ENCODE measurements around the gene SUPT5H. TPM values are rescaled to one million over a fixed set of nuclear protein-coding genes. Genes with fewer than 3 reads are reported as not detected.
A peak's percentile ranks its signal among the peaks of the same experiment; 100 is the strongest.
"Not testable (repeated sequence)": the region's sequence is repeated elsewhere in the genome, so short reads cannot be mapped to it uniquely, and the experiment has no call there.

The SUPT5H gene
- total RNA-seq, 1 donor from 2014 or later, result 84.5 TPM

DNA sequence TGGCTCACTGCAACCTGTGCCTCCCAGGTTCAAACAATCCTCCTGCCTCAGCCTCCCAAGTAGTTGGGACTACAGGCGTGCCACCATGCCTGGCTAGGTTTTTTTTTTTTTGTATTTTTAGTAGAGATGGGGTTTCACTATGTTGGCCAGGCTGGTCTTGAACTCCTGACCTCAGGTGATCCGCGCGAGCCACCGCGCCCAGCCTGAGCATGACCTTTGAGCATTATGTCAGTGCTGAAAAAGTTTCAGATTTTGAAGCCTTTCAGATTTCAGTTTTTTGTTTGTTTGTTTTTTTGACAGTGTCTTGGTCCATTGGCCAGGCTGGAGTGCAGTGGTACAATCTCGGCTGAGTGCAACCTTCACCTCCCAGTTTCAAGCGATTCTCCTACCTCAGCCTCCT, 5.9 kb downstream of the SUPT5H start:
- DNase-seq (ENCODE audit: low spot score), result not testable (repeated sequence)

DNA sequence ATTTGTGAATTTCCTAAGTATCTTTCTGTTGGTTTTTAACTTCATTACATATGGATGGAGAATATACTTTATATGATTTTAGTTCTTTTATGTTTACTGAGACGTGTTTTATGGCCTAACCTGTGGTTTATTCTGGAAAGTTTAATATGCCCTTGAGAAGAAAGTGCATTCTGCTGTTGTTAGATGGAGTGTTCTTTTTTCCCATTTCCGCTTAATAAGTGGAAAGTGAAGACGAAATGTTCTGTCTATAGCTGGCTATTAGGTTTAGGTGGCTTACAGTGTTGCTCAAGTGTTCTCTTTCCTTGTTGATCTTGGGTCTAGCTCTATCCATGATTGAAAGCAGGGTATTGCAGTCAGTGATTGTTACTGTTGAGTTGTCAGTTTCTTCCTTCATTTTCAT, 18.0 kb downstream of the SUPT5H start:
- no peak for DNase-seq (ENCODE audit: low spot score)

DNA sequence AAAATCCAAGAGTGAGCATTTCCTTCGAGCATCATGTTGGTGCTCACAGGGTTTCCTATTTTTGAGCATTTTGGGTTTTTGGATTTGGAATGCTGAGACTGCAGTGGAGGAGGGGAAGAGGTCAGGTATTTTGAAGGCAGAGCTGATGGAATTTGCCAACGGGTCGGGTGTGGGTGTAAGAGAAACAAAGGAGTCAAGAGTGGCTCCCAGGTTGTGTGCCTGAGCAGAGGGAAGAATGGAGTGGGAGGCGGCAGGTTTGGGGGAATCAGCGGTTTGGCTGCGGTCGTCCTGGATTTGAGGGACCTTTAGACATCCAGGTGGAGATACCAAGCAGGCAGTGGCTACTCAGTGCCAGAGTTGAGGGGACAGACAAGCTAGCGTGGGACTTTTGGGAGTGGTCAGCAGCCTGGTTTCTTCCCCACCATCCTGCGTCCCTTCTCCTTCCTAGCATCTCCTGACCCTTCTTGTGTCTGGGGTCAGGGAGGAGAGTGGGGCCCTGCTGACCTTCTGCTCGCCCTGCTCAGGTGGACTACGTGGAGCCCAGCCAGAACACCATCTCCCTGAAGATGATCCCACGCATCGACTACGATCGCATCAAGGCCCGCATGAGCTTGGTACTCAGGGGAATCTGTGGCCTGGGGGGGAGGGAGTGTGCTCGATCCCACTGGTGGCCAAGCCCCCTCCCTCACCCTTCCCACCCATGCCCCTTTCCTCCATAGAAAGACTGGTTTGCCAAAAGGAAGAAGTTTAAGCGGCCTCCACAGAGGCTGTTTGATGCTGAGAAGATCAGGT, 20.8 kb downstream of the SUPT5H start:
- no peak for DNase-seq (ENCODE audit: low spot score)

DNA sequence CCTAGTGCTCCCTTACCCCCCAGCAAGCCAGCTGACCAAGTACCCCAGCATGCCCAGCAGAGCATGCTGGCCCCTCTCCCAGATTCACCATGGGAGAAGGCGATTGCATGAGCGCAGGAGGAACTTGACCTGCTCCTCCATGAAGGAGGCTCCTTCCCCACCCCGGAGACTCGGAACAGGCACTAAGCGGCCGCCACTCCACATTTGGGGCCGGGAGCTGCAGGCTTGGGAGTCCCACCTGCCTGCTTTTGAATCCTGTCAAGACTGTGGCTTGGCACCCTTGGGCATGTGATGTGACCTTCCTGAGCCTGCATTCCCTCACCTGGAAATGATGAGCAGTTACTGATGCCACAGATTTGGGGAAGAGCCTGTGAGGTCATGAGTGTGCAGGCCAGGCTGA, 22.6 kb downstream of the SUPT5H start:
- DNase-seq (ENCODE audit: low spot score), result no peak

DNA sequence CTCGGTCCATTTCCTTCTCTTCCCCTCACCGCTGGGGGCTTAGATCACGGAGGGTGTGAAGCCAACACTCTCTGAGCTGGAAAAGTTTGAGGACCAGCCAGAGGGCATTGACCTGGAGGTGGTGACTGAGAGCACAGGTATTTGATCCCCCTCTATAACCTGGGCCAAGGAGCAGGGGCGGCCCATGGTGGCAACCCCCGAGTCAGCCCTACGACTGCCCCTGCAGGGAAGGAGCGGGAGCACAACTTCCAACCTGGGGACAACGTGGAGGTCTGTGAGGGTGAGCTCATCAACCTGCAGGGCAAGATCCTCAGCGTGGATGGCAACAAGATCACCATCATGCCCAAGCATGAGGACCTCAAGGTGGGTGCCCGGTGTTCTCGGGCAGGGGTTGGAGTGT, 23.7 kb downstream of the SUPT5H start:
- no peak for DNase-seq (ENCODE audit: low spot score)

DNA sequence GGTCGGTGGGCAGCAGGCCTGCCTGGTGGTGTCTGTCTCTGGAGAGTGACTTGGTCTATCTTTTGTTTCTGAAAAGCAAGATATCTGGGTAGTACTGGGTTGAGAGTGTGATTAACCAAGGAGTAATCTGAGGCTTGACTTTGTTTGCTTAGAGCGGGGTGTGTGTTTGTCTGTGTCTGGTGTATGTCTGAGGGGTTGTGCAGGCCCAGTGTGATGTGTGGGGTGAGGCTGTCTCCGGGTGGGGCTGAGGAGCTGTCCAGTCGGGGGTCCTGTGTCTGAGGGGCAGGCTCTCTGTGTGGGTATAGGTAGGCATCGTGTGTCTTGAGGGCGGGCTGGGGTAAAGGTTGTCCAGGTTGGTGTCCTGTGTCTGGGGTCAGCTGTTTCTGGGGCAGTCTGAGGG, 24.2 kb downstream of the SUPT5H start:
- DNase-seq (ENCODE audit: low spot score), result no peak

DNA sequence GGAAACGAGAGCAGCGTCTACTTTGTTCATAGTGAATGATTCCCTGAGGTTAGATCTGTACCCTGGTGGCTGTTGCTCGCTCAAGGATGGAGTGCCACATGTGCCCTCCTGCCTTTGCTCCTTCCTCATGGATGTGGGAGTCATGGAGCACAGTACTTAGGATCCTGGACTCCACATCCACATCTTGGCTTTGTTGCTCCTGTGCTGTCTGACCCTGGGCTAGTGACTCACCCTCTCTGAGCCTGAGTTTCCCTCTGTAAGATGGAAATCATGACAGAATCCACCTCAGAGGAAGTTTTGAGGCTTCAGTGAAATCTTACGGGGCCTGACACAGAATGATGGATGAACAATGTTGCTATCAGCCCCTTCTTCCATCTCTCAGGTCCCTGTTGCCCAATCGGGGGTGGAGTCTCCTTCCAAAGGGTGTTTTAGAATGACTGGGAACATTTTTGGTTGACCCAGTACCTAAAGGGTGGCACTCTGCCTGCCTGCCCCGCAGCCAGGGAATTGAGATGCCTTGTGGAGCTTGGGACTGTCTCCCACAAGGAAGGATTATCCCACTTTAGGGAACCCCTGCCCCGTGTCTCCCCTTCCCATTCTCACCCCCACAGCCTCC, 25.4 kb downstream of the SUPT5H start:
- DNase-seq (ENCODE audit: low spot score), result no peak

DNA sequence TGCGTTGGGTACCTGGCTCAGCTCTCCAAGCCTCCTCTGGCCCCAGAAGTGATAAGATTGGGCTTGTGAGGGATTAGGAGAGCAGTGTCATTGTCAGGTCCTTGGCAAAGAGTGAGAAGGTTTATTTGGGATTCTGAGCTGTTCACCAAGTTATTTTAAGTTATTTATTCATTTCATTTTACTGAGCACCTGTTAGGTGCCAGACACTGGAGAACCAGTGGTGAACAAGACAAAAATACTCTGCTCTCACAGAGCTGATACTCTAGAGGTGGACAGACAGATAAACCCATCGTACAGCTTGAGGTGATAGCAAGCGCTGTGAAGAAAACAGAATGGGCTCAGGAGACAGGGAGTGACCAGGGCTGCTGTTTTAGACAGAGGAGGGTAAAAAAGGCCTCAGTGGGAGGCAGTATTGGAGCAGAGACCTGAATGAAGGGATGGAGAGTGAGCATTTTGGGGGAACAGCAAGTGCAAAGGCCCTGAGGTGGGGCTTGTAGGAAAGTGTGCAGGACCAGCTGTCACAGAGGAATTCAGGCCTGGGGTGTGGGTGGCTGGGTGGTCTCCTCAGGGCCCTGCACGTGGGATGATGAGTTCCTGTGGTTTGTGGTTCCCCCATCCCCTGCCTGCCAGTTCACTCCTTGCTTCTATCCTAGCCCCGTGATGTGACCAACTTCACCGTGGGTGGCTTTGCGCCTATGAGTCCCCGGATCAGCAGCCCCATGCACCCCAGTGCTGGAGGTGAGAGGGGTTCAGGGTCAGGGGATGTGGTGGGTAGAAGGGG, 26.6 kb downstream of the SUPT5H start:
- DNase-seq (ENCODE audit: low spot score), result no peak

DNA sequence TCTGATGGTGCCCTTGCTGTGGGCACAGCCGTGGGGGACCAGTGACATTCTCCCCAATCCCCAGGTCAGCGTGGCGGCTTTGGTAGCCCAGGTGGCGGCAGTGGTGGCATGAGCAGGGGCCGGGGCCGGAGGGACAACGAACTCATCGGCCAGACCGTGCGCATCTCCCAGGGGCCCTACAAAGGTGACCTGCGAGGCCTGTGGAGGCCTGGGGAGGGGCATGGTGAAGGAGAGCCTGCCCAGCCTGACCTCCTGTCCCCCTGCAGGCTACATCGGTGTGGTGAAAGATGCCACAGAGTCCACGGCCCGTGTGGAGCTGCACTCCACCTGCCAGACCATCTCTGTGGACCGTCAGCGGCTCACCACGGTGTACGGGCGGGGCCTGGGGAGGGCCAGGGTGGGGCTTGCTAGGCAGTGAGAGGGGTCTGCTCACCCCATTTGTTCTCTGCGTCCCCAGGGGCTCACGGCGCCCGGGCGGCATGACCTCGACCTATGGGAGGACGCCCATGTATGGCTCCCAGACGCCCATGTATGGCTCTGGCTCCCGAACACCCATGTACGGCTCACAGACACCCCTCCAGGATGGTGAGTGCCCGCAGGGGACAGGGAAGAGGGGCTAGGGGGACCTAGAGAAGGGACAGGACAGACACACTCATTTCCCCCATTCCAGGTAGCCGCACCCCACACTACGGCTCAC, 27.5 kb downstream of the SUPT5H start:
- DNase-seq (ENCODE audit: low spot score), result no peak

DNA sequence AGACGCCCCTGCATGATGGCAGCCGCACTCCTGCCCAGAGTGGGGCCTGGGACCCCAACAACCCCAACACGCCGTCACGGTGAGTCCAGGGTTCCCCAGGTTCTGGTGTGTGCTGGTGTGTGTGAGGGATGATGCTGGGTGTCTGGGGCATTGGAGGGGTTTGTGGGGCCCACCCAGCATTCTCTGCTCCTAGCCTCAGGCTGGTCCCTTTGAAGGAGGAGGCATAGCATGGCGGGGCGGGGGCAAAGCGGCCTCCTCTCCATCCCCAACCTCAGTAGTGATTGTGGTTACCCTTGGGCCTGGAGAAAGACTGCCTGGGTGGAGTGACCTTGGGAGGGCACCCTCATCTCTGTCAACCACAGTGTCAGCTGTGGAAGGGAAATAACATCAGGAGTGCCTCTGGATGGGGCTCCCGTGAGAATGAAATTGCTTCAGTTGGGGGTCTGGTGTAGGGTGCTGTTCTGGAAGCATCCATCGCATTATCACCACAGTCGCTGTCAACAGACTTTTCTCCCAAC, 28.1 kb downstream of the SUPT5H start:
- no peak for DNase-seq (ENCODE audit: low spot score)

DNA sequence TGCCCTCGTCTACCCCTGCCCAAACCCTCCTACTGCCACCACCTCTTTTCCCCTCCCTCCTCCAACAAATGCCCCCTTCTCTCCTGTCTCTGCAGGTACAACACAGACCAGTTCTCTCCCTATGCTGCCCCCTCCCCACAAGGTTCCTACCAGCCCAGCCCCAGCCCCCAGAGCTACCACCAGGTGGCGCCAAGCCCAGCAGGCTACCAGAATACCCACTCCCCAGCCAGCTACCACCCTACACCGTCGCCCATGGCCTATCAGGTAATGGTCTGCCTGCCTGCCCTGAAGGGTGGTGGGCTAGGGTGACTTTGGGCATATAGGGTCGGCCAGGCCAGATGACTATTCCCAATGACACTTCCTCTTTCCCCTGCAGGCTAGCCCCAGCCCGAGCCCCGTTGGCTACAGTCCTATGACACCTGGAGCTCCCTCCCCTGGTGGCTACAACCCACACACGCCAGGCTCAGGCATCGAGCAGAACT, 28.8 kb downstream of the SUPT5H start:
- DNase-seq (ENCODE audit: low spot score), result no peak

DNA sequence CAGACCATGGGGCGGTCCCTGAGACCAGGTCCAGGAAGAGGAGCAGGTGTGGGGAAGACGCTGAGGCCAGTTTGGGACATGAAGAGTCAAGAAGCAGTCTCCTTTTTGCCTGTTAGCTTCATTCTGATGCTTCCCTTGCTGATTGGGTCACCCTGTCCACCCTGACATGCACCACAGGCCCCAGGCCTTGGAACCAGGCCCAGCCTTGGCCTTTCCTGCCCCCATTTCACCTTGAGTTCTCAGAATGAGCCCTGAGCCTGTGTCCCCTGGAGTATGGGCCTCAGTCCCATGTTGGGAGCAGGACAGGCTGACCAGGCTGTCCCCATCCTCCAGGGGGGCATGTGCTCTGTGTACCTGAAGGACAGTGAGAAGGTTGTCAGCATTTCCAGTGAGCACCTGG, 30.4 kb downstream of the SUPT5H start:
- no peak for DNase-seq (ENCODE audit: low spot score)

DNA sequence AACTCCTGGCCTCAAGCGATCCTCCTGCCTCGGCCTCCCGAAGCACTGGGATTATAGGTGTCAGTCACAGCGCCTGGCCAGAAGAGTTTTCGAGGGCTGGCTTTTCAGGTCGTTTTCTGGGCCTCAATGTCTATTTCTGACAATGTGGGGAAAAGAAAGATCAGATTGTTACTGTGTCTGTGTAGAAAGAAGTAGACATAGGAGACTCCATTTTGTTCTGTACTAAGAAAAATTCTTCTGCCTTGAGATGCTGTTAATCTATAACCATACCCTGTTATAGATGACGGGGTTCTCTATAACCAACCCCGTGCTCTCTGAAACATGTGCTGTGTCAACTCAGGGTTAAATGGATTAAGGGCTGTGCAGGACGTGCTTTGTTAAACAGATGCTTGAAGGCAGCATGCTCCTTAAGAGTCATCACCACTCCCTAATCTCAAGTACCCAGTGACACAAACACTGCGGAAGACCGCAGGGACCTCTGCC, 34.0 kb downstream of the SUPT5H start:
- DNase-seq (ENCODE audit: low spot score), result not testable (repeated sequence)

DNA sequence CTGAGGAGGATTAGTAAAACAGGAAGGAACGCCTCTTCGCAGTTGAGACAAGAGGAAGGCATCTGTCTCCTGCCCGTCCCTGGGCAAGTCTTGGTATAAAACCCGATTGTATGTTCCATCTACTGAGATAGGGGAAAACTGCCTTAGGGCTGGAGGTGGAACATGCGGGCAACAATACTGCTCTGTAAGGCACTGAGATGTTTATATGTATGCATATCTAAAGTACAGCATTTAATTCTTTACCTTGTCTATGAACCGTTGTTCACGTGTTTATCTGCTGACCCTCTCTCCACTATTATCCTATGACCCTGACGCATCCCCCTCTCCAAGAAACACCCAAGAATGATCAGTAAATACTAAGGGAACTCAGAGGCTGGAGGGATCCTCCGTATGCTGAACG, 34.5 kb downstream of the SUPT5H start:
- no peak for DNase-seq (ENCODE audit: low spot score)

DNA sequence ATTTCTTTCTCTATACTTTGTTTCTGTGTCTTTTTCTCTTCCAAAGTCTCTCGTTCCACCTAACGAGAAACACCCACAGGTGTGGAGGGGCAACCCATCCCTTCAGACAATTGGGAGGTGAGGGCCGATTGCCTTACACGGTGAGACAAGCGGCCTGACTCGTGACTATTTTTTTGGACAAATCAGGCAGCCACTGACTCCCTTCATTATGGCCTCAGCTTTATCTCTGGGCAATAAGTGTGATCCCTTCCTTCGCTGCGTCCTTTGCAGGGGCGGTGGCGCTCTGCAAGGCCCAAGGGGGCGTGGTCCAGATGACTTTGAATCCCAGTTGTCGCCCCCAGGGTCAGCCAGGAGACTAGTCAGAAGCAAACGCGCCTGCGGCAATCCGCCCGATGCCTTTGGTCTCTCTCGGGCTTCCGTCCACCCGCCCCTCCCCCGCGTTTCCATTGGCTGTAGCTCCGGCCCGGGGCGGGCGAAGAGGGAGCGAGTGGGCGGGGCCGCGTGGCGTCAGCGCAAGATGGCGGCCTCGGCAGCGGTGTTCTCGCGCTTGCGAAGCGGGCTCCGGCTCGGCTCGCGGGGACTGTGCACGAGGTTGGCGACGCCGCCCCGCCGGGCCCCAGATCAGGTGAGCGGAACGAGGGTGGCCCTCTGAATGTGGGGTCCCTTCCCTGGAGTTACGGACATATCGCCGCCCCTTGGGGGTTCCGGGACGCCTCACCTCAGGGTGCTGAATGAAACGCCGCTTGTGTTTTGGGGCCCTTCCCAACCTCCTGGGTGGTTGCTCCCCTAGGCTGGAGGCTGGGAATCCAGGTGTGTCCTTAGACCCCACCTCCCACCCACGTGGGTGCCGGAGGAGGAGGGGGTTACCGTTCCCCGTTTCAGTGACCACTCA, 35.2 kb downstream of the SUPT5H start, which contains the start of gene TIMM50:
Gene TIMM50, plus strand, starts transcription at position 502 of the 892 bp plus-strand sequence. Its CDS starts 16 bp downstream, at position 518.
- DNase-seq (ENCODE audit: low spot score), result peak; percentile 99

DNA sequence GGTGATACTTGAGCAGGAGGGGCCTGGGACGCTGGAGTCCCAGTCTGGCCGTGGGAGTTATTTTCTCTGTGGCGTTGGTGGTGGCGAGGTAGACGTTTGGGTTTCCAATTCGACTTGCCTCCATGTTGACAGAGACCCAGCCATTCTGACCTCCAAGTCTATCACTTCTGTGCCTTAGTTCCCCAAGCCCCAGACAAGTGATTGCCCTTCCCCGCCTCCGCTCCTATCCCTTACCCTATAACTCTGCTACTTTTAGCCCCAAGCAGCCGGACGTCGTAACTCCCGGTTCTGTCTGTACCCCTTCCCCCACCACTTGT, 35.8 kb downstream of the SUPT5H start:
- DNase-seq (ENCODE audit: low spot score), result no peak

DNA sequence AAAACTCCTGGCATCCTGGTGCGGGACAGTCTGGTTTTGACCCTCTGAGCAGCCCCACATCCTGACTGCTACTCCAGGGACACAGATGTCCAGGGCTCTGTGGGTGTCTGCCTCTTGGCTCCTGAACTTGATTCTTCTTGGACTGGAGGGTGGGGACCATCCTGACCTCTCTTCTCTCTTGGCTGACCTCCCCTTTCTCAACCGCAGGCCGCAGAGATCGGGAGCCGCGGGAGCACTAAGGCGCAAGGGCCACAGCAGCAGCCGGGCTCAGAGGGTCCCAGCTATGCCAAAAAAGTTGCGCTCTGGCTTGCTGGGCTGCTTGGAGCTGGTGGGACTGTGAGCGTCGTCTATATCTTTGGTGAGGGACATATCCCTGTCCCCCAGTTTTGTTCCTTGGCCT, 36.3 kb downstream of the SUPT5H start:
- DNase-seq (ENCODE audit: low spot score), result no peak

DNA sequence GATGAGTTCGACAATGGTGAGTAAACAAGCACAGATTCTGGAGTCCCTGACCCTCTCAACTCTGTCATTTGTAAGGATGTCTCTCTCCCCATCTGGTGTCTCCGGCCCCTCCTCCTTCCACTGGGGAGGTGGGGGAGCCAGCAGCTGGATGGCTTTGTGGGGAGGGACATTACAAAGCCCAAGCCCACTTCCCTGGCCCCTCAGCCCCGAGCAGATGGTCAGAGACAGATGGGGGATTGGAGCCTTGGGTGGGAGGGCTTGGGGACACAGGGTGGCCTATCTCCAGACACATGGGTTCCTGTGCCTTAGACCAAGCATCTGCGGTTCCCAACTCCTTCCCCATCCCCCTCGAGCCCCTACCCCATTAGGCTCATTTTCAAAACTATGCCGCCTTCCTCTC, 37.8 kb downstream of the SUPT5H start:
- no peak for DNase-seq (ENCODE audit: low spot score)

DNA sequence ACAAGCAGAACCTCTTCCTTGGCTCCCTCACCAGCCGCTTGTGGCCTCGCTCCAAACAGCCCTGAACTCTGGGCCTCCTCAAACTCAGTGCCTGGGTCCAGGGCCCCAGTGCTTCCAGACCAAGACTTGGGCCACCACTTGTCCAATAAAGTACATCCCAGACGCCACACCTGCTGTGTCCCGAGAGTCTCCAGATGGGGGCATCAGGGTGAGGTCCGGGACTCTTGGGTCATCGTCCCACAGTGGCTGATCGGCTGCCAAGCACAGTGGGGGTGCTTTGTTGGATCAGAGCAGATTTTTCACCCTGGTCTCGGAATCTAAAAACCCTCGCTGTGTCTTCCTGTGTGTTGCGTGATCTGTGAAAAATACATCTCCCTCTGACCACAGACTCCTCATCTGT, 44.4 kb downstream of the SUPT5H start:
- DNase-seq (ENCODE audit: low spot score), result no peak

DNA sequence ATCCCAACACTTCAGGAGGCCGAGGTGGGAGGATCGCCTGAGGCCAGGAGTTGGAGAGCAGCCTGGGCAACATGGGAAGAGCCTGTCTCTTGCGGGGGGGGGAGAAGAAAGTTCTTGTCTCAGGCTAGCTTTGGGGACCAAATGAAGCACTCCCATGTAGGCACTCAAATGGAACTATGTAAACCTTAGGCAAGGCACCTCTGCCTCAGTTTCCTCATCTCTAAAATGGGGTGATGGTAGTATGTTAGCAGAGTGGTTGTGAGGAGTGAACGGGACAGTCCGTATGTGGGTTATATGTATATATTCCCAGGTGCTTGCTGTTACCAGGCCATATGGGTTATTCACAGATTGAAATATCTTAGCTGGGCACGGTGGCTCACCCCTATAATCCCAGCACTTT, 46.8 kb downstream of the SUPT5H start:
- DNase-seq (ENCODE audit: low spot score), result no peak

All from mesenteric fat pad (tissue), 1 donor.